ENCODE measurements around the gene IGSF8.

The IGSF8 gene

DNA sequence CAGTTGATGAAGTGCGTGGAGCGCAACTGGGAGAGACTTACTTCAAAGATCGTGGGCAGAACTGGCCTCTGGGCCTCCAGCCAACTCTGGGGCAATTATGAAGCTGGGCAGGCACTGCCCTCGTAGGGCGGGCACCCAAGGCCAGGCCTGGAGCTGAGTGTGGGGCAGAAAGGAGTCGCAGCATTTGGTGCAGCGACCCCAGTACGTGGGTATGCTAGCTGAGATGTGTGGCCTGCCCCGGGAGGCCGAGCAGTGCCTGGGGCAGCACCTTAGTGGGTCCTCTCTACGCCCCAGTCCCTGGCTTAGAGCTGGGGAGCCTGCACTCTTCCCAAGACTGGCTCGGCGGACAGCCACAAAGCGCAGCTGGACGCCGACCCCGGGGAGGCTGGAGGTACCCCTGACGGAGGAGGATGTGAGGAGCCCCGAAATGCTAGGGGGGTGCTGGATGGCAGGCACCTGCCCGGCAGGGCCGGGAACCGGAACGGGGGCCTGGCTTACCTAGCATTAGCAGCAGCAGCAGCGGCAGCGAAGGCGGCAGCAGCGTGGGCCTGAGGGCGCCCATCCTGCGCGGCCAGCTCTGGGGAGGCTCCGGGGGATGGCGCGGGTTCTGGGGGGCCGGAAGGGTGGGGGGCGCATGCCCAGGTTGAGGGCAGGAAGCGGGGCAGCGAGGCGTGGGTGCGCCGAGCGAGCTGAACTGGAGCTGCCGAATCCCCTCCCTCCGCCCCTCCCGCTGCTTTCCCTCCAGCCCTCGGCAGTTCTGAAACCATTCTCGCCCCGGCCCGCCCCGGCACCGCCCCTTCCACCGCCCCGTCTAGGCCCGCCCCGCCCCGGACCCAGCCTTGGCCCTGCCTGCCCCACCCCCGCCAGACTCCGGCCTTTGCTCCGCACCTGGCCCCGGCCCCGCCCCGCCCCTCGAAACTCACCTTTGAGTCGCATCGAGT, at the start of gene IGSF8:
TSS of gene IGSF8 (minus strand) at position 709 of the 941 bp plus-strand sequence. CDS start at position 562, 147 bp downstream.
- peak; percentile 86 for DNase-seq (ENCODE audit: low read depth)

DNA sequence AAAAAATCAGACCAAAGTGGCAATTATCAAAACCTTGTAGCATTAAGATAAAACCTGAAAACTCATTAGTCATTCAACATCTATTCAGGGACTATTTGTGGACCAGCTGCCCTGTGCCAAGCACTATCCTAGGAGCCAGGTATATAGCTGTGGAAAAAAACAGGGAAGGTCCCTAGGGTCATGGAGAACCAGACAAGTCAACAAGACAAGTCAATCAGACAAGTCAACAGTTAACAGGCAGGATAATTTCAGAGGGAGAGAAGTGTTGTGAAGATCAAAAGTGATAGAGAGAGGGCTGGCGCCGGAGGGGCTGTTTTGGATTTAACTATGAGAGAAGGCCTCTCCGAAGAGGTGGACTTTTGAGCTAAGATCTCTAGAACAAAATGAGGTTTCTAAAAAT, 49.7 kb upstream of the IGSF8 start:
- no peak for DNase-seq (ENCODE audit: low read depth)

GRCh38 chr1:160146107-160146506, 47.7 kb upstream of the IGSF8 start:
- no peak for DNase-seq (ENCODE audit: low read depth)

GRCh38 chr1:160144921-160145320, 46.5 kb upstream of the IGSF8 start:
- no peak for DNase-seq (ENCODE audit: low read depth)

GRCh38 chr1:160143695-160144094, 45.3 kb upstream of the IGSF8 start:
- no peak for DNase-seq (ENCODE audit: low read depth)

GRCh38 chr1:160139840-160140239, 41.4 kb upstream of the IGSF8 start:
- no peak for DNase-seq (ENCODE audit: low read depth)

DNA sequence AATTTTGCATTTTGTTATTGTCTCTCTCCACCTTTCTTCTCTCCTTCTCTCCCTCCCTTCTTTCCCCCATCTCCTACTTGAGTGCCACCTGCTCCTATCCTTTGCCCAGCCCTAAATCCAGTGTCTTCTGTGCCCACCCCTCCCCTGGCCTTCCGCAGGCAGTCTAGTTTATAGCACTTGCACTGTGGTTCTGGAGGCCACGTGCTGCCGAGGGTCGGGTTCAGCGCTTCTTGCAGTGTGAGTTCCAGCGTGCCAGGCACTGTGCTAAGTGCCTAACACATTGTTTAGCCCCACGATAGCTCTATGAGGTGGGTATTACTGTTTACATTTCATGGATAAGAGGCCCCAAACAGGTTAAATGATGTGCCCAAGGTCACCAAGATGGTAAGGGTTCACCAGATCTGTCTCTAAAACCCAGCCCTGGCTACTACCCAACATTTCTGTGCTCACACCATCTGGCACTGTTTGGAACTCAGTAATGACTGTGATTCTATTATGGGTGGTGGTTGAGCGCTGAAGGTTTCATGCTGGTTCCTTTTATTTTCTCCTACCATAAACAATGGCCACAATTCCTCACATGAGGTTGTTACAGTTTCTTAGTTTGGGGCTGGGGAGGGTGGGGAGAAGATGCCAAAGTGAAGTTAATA, 38.9 kb upstream of the IGSF8 start:
- no peak for DNase-seq (ENCODE audit: low read depth)

GRCh38 chr1:160136926-160137200, 38.4 kb upstream of the IGSF8 start:
- DNase-seq (ENCODE audit: low read depth): no peak

- no peak for DNase-seq (ENCODE audit: low read depth)
Observed at GRCh38 chr1:160136121-160136925, 37.9 kb upstream of the IGSF8 start.

- no peak for DNase-seq (ENCODE audit: low read depth)
Observed at GRCh38 chr1:160134791-160135572, 36.6 kb upstream of the IGSF8 start.

- no peak for DNase-seq (ENCODE audit: low read depth)
Observed at GRCh38 chr1:160133990-160134770, 35.8 kb upstream of the IGSF8 start.

DNA sequence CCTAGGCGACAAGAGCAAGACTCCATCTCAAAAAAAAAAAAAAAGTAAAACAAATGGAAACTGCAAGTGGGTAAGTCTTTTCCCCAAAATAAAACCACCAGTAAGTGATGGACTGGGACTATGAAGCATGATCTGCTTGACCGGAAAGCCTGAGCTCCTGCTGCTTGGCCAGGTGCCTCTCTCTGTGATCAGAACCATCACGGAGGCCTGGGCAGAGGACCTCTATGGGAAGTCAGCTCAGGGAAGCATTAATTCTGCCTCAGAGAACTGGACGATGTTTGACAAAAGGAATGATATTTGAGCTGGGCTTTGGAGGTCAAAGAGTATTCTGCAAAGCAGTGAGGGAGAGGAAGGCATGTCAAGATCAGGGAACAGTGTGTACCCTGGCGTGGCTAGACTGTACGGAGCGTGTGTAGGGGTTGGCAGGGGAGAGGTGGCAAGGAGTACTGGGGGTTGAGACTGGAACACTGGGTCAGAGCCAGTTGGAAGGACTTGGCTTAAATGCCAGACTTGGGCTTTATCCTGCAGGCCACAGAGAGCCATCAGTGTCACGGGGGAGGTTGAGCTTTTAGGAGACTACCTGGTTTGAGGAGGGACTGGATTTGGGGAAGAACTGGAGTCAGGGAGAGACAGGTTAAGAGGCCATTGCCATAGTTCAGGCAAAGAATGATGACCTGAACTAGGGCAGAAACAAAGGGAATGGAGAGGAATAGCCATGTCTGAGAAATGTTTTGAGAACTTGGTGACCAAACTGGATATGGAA, 33.6 kb upstream of the IGSF8 start:
- no peak for DNase-seq (ENCODE audit: low read depth)

- no peak for DNase-seq (ENCODE audit: low read depth)
Observed at GRCh38 chr1:160130939-160131338, 32.5 kb upstream of the IGSF8 start.

- DNase-seq (ENCODE audit: low read depth): no peak
Observed at GRCh38 chr1:160130486-160130885, 32.1 kb upstream of the IGSF8 start.

DNA sequence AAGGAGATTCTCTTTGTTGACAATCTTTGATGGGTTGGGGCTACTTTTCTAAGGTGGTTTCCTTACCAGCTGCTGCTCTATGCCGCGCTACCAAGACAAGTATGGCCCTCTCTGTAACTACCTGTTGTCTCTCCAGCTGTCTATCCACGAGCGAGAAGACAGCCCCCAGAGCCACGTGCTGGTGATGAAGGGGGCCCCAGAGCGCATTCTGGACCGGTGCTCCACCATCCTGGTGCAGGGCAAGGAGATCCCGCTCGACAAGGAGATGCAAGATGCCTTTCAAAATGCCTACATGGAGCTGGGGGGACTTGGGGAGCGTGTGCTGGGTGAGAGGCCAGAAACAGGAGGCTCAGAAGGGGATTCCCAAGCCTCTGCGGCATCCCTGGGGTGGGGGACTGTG, 31.5 kb upstream of the IGSF8 start:
- no peak for DNase-seq (ENCODE audit: low read depth)

GRCh38 chr1:160129558-160129957, 31.1 kb upstream of the IGSF8 start:
- no peak for DNase-seq (ENCODE audit: low read depth)

- DNase-seq (ENCODE audit: low read depth): no peak
Observed at GRCh38 chr1:160129046-160129445, 30.6 kb upstream of the IGSF8 start.

DNA sequence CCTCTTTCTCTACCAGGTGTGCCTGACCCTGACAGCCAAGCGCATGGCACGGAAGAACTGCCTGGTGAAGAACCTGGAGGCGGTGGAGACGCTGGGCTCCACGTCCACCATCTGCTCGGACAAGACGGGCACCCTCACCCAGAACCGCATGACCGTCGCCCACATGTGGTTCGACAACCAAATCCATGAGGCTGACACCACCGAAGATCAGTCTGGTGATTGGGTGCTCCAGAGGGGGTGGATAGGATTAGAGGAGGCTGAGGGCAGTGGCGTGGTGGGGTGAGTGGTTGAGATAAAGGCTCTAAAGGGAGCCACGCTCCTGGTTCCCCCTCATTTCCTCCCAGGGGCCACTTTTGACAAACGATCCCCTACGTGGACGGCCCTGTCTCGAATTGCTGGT, 30.2 kb upstream of the IGSF8 start:
- no peak for DNase-seq (ENCODE audit: low read depth)

DNA sequence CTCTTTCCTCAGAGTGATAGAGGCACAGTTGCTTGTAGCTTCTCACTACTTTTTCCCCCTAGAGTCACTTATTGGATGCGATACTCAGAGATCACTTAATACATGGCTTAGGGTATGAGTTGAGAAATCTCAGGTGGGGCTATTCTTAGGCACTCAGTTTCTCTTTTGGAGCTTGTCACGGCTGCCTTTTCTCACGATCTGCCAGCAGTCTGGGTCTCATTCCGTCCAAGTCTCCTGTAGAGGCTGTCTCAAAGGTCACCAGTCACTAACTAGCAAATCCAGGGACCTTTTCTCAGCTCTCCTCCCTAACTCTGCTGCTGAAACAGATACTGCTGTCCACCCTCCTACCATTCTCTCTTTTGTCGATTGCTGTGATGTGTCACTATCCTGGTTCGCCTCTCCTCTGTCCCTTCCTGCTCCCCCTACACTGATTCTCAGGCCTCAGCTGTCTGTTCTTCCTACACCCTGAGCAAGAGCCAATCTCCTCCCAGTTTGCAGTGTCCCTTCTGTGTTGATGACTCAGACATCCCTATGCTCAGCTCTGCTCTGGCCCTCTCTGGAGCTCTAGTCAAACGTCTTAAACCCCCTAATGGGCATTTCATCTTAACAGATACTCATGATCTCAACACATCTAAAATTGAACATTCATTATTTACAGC, 29.6 kb upstream of the IGSF8 start:
- DNase-seq (ENCODE audit: low read depth): no peak

GRCh38 chr1:160127381-160127780, 29.0 kb upstream of the IGSF8 start:
- no peak for DNase-seq (ENCODE audit: low read depth)

Data from stimulated activated CD8-positive, alpha-beta memory T cell treated with anti-CD3 and anti-CD28 coated beads, Interleukin-12 subunit alpha, Interleukin-12 subunit beta, amount 100 ng/mL, for 4 hours (primary cell).